GM20431 (cell line): Measurements from ENCODE around the gene HS3ST5.
"Not testable (repeated sequence)": the region's sequence is repeated elsewhere in the genome, so short reads cannot be mapped to it uniquely, and the experiment has no call there.

ENCODE experiments used
- in situ Hi-C: fragments of 300-500 bp; cut with MseI, MboI; formaldehyde crosslinking; loops from one replicate; pipeline ENCODE4 v1.15.0; 2020; ENCODE audit warnings: low sequenced_read_pairs; ENCODE audit not compliant: unreplicated experiment

The HS3ST5 gene

DNA sequence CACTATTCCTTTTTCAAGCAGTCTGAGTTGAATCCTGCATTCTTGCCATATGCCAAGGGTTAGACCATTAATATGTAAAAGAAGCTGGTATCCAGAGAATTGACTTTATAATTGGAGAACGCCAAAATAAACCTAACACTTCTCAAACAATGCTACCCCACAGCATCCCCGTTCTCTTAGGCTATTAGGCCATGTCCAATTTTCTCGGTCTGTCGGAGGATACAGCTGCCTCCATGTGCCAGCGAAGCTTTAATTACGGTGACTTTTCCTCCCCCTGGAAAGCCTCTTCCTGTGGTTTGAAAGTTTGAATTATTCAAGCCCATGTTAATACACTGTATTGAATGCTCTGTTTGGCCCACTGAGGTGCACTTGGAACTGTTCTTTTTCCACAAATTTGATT is 60.5 kb downstream of the HS3ST5 start:
- in situ Hi-C loops: no loop called here

DNA sequence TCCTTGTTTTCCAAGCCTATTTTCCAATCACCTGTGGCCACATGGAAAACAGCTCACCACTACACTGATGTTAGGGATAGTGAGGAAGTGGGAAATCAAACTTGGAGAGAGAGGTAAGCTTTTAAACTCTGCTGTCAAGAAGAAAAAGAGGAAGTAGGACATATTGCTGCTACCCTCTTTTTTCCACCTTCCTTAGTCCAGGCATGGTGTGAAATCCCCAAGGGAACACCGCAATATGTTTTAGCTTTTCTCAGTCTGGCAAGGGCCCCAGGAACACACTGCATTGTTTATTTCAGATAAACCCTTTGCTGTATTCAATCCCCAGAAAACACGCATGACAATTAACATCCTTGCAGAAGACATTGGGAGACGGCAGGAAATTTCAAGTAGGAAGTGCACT is 61.3 kb downstream of the HS3ST5 start:
- in situ Hi-C loops: no loop called here

DNA sequence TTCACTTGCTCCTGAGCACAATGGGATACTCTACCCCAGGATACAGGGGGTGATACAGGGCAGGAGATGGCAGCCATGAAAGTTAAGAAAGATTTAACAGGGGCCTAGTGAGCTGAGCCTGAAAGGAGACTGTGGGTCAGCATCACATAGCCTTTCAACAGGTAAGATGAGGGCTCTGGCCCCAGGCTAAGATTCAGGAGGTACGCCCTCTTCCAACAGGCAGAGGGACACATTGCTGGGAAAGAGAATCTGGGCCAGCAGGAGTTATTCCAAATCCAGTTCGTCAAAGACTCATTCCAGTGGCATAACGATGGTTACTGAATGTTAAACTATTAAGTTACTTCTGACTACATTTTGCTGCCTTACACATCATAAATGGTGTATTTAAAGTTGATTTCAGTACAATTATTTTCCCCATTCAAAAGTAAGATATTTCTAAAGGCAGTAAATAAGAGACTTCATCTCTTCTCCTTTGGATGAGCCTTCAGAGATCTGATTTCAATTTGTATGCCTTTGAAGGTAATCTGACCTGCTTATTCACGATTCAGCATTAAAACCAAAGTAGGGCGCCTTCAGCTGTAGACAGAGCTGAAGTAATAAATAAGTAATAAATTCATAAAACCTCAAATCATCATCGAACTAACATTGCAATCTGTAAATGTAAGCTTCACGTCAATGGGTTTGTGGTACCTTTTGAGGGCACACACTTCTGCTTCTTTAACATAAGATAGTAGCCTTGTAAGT is 62.4 kb downstream of the HS3ST5 start:
- in situ Hi-C loops: no loop called here

DNA sequence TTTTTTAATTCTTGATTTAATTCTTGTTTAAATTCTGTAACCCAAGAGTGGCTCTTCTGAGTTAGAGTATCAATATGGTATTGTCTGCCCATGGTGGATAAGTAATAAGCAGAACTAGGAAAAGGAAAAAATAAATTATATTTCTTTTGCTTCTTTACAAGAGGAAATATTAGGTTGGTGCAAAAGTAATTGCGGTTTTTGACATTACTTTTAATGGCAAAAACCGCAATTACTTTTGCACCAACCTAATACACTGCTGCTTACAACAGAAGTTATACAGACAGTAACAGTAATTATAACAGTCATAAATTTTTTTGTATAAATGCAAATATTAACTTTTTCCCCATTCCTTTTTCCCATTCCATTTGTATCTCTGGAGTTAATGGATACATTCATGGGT is 65.6 kb downstream of the HS3ST5 start:
- in situ Hi-C loops: no loop called here

DNA sequence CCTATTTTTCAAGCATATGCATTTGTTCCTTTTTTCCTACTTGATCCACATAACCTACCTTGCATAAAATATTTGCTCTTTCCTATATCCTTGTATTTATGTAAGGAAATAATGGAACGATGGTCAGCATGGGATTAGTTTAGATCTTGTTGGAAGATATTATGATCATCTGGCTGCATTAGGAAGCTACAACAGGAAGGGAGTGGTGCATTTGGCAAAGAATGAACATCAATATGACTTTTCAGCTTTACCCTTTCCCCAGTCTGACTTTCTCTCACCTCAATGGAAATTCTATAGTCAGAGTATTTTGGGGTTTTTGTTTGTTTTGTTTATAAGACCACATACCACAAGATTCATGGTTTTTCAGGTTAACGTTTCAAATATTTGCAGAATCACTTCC is 66.0 kb downstream of the HS3ST5 start:
- in situ Hi-C loops: no loop called here

DNA sequence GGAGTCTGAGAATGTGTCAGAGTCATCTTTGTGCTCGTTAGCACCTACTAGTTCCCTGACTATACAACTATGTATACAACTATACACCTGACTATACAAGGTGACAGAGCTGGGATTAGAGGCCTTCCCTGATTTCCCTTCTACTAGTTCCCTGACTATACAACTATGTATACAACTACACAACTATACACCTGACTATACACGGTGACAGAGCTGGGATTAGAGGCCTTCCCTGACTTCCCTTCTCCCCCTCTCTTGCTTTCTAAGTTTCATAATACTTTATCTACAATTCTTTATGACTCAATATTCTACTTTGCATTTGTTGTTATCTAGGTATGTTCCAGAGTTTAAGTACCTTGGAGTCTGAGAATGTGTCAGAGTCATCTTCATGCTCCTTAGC is 68.0 kb downstream of the HS3ST5 start:
- in situ Hi-C loops: no loop called here

DNA sequence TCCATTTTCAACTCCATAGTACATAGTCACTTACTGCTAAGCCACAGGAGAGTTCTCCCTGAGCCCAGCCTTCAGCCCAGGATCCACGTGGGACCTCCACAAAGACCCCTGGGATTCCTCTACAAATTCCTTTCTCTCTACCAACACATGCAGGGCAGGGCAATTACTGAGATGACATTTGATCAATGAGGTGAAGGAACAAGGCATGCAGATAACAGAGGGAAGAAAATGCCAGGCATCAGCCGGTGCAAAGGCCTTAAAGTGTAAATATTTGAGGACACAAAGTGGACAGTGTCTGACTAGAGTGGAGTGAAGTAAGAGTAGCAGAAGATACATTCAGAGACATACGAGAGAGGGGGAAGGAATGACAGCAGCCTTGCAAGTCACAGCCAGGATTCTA is 70.2 kb downstream of the HS3ST5 start:
- in situ Hi-C loops: no loop called here

DNA sequence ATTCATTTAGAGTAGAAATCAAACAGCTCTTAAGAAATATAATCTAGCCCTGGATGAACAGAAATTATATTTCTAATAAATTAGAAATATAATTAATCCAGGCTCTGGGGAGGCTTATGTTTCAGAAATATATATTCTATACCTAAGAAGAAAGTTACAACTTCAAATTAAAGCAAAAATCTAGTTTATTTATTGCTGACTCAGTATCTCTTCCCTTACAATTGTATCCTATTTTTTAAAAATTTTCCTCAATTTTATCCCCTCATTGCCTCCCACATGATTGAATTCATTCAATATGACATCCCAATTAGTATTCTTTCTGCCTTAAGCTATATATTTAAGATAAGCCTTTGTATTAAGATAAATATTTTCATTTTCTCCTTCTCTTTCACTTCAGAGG is 71.4 kb downstream of the HS3ST5 start:
- in situ Hi-C loops: no loop called here

DNA sequence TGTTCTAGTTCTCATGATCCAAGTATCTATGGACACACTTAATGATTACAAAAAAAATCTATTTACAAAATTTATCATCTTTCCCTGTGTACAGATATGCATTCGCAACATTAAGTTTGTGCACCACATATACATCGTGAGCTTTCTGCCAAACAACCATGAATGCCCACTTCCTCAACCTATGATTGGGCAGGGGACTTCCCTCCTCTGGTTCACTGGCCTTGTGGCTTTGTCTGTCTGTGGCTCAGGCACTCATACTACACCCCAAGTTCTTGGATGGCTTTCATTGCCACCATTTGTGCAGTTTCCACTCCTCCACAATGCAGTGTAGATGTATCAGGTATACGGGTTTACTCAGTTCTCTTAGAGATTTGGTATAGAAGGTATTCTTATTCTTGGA is 74.9 kb downstream of the HS3ST5 start:
- in situ Hi-C loops: no loop called here

DNA sequence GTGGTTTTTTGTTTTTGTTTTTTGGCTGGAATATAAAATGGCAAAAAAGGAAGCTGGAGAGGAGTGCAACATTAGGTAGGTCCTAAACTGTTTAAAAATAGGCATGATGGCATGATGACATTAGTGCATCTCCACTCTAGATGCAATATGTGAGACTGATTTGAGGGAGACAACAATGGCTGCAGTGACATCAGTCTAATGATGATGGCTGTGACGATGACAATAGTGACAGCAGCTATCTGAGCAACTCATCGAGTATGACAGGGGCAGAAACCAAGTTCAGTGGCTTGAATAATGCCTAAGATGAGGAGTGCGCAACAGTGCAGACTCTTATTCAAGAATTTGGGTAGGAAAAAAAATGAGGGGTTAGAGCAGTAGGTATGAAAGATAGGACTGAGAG is 82.0 kb downstream of the HS3ST5 start:
- in situ Hi-C loops: no loop called here

DNA sequence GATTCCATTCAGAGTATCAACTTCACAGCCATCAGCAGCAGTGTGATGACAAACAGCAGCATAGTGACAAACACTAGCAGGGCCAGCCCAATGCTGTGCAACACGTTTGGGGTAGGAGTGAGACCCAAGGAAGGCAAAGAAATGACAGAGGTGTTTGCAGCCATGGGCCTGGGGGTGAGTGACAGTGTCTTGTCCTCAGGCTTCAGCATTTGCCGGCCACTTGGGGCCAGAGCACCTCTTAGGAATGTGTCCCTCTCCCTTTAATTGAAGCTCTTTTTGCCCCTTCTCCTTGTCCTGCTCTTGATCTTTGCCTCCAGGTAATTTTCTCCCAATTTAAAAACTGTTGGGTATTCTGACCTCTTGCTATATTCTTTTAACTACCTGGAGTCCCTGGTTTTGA is 84.4 kb downstream of the HS3ST5 start:
- in situ Hi-C loops: no loop called here

DNA sequence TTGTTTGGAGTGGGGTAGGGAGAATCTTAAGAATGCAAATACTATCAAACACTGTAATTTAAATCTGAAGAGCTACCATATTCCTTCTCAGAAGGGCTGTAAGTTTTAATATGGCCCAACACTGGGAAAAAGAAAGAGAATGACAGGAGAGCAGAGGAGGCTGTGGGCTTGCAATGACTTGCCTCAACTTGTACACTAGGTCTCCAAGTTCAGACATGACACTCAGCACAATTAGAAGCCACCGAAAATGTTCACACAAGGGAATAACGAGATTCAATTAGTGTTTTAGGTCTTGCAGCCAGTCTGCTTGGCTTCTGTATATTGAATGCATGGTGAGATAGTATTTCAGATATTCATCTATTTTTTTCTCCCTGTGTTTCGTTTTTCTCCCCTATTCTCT is 89.4 kb downstream of the HS3ST5 start:
- in situ Hi-C loops: no loop called here

DNA sequence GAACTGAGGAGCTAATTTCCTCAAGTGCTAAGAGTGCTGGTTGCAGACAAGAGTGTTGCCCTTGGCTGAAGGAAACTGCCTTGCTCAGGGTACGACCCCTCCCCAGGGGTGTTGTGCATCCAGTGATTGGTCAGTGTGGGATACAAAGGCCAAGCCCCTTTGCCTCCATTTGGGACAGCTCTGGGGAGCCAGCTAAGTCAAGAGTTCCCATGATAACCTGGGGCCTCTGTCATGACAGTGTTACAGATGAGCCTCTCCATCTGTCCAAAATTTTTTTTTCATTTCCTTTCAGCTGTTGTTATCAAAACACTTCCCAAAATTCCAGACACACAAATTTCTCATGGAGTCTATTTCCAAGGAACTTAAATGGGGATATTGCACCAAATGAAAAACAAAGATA is 93.3 kb downstream of the HS3ST5 start:
- in situ Hi-C loops: no loop called here

DNA sequence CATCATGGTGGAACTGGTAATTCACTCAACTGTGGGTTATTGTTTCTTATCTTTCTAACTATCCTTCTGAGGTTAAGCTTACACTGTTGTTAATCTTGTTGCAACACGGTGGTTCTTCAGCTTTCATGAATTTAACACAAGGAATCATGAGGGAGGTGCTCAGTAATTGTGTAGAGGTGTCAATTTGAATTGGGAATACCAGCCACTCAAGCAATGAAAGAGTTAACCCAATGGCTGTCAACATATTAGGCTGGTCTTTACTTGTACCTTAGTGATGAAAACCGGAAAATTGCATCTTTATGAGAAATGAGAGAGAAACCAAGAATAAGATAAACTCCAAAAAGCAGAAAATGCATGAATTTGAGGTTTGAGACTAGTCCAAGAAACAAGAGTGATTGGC is 95.7 kb downstream of the HS3ST5 start:
- in situ Hi-C loops: no loop called here

DNA sequence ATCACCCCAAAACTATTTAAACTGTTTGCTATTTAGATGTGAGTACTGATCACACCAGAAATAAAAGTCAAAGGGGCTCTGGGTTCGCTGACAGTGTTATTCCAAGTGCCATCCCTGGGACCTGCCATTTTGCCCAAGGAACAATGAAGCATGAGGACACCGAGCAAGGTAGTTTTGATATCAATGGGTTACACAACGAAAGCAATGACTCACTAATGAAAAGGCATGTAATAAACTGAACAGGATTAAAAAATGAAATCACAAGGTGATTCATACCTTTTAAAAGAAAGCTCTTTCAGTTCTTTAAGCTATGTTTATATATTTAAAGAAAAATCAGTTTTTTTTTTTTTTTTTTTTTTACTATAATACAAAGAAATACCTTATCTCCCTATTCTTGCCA is 102.0 kb downstream of the HS3ST5 start:
- in situ Hi-C loops: no loop called here

DNA sequence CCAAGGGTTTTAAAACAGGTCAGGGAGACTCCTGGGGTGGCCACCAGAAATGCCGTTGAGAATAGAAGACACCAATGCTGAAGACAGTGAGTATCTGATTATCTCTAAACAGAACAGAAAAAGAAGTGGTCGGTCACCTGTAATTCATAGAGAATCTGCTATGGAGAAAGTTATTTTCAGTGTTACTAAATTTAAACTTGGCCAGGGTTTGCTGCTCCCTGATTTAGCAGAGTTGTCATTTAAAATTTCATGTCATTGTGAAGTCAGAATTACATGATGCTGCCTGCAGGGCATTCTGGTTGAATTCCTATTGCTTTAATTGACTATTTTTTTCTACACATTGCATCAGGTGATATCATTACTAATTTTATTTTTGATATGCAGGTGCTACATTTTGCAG is 114.1 kb downstream of the HS3ST5 start:
- in situ Hi-C loops: no loop called here

DNA sequence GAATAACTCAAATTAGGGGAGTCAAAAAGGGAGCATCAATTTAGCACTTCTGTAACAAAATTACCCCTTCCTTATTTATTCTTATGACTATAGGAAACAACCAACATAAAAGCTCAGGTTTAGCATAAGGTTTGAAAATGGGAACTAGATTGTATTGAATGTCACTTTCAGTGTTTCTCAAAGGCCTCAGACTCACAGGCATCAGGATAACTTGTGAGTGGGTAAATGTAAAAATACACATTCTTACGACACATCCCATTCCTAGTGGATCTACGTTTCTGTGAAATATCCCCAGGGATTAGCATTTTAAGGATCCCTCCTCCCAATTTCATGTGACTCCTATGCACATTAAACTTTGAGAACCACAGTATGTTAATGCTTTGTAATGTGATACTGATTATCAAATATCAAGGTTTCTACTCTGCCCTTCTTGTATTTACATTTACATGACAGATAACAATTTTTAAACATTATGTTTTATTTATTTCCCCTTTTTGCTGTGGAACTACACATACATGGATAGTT is 114.8 kb downstream of the HS3ST5 start:
- in situ Hi-C loops: no loop called here

DNA sequence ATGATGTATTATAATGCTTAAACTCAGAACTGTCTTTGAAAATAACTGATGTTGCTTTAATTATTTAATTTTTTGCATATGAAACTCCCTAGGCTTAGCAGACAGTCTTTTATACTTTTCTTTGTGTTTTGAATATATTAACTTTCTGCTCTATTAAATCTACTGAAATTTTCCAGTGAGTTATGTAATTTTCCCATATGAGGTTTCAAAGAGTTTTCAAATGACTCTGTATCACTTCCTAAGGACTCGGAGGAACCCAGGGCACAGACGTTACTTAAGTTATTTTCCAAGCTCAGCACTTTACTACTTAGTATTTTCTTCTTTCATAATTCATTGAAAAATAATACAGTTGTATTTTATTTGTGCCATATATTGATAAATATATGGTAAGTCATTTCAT is 122.6 kb downstream of the HS3ST5 start:
- in situ Hi-C loops: no loop called here

DNA sequence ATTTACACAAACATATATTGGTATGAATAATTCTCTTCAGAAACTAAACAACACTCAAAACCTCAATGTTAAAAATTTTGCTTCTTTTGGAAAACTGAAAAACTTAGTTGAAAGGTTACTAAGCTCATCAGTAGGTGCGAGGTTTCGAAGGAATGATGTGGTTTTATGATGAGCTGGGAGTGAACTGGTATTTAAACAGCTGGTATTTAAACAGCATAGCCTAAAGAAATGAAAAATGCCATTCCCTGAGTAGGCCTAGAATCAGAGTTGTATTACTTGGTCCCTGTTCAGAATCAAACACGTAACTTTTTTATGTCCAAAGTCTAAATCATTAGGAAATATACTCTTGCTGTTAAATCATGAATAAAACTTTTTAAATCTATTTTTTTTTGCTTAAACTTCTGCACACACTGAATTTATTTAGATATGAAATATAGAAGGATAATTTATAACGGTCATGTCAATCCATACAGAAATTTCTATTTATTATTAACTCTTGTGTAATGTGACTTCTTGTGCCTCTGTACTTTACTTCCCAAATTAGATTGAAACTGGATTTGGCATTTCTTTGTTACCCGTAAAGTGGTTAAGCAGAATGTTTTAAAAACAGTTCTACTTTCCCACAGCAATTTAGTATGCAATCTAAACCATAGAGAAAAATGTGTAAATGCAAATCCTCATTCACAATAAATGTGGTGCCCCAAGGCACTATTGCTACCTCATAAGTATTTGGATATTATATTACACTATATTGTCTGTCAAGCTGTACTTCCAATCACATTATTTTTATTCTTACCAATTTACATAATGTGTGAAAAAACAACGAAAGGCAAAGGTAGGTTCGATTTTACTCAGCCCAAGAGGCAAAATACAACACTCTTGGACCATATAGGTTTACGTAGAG is 124.1 kb downstream of the HS3ST5 start:
- in situ Hi-C loops: no loop called here

DNA sequence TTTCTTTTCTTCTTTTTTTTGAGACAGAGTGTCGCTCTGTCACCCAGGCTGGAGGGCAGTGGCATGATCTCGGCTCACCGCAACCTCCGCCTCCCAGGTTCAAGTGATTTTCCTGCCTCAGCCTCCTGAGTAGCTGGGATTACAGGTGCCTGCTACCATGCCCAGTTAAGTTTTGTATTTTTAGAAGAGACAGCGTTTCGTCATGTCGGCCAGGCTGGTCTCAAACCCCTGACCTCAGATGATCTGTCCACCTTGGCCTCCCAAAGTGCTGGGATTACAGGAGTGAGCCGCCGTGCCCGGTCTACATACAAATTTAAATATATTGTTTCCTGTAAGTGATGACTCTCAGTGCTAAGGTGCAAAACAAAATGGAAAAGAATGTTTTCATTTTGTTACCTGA is 124.8 kb downstream of the HS3ST5 start:
- in situ Hi-C loops: not testable (repeated sequence)

DNA sequence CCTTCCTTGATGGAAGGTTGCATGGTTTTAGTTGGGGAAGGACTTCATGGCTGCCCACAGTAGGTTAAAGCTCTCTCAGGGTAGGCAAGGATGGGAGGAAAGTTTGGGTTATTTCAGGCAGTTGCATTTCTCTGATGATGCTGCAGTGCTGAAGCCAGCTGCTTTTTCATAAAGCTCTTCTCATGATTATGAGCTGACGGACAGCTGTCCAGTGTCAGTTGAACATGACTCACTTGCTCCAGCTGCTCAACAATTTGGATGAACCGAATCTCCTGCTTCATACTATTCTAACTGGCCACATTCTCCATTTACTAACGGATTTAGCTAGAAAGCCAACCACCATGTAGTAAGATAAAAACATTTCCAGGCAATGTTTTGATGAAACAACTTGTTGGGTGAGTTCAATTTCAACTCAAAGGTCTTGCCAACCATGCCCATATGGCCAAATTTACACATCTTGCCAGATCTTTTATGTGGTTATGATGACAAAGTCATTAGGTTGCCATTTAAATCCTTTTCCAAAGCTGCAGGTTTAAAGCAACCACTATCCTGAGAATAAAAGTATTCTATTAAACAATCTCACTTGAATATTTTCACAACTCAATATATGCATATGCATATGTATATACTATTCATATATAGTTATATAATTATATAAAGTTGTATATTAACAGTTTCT is 125.9 kb downstream of the HS3ST5 start:
- in situ Hi-C loops: no loop called here
